Measurements from ENCODE around the gene TPRN. TPM values are rescaled to one million over a fixed set of nuclear protein-coding genes. Genes with fewer than 3 reads are reported as not detected.

The TPRN gene
- total RNA-seq, 1 donor from 2014 or later: 18.0 TPM

DNA sequence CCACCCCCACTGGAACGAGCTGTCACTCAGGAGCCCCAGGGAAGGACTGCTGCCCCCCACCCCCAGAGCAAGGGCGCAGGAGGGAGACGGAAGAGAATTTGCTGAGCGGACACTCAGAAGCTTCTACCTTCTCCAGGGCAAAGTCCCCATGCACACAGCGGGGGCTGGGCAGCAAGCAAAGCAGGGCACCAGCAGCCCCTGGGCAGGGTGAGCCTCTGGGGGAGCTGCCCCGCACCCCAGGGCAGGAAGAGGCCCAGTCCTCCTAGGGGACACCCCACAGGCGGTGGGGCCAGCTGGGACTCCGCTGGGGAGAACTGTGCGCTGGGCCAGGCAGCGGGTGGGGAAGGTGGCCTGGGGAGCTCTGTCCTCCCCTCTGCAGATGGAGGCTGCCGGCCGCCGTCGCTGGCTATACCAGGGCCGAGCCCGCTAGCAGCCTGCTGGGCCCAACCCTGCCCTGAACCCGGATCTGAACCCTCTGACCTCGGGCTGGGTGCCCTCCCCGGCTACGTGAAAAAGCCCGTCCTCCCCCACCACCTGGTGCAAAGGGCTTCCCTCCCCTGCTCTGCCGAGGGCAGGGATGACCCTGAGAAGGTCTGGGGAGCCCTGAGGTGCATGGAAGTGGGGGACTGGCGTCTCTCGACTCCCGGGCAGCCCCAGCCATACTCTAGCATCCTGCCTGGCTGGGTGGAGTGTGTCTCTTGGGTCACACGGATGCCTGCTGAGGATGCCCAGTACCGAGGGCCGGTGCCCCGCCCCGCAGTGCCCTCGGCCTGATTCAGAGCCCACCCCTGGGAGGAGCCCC is 29.6 kb upstream of the TPRN start:
- intact Hi-C loops (cut with micrococcal nuclease): loop anchor here (5.0 kb wide), 1 partner anchor 108 kb away; no protein-coding TSS in a partner anchor
- no peak for DNase-seq
- peaks cover 5% of the 10 kb centered on the region for H3K4me1 ChIP-seq
- H3K9me3 ChIP-seq (replicated peaks): no peaks in the 10 kb centered on the region
- peaks cover 72% of the 10 kb centered on the region for H3K27me3 ChIP-seq (ENCODE audit: low read depth)
- H3K27ac ChIP-seq (replicated peaks): no peak overlapping the region
- no peak for TF ChIP-seq CTCF (IDR thresholded peaks at IDR 0.05; ENCODE audit: borderline replicate concordance)
- H3K4me3 ChIP-seq: no peak overlapping the region
- H3K36me3 ChIP-seq: no peaks in the 10 kb centered on the region

DNA sequence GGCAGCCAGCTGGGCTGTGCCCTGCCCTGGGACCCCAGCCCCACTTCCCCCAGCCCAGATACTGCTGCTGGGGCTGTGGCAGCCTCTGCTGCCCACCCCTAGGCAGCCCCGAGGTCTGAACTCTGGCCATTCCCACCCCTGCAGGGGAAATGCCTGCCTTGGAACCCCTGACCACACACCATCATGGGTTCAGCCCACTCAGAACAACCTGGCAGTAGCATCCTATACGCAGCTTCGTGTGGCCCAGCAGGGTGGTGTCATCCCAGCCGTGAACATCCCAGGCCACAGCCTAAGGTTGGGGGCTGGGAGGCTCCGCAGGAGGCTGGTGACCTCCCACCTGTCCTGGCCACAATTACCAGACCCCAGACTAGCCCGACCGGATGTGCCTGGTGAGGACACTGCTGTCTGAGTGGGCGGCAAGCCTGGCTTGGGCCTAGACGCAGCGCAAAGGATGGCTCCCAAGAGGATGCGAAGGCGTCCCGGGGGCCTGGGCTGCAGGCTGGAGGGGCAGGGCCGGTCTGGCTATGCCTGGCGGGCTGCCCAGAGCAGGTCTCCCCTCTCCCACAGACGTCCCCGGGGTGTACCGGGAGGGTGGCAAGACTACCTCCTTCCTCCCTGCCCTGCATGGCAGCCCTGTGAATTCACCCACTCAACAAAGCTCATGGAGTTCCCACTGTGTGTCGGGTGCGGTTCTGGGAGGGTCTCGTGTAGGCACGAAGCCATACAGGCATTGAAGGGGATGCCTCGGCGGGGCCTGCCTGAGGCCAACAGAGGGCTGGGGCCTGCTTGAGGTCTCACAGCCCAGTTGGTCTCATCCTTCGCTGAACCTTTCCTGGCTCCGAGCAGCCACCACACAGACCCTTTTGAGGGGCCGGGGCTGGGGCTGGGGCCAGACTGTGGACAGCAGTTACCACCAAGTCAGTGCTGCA is 28.7 kb upstream of the TPRN start:
- Histone ChIP-seq H3K27ac (replicated peaks) (no peak overlapping the region), H3K27me3 (ENCODE audit: low read depth) (peaks cover 64% of the 10 kb centered on the region), H3K4me1 (peaks cover 6% of the 10 kb centered on the region), H3K36me3 (no peaks in the 10 kb centered on the region), H3K9me3 (replicated peaks) (no peaks in the 10 kb centered on the region), H3K4me3 (no peak overlapping the region)
- TF ChIP-seq CTCF (IDR thresholded peaks at IDR 0.05; ENCODE audit: borderline replicate concordance): no peak
- intact Hi-C loops (cut with micrococcal nuclease): loop anchor here (5.0 kb wide), 1 partner anchor 107 kb away; no protein-coding TSS in a partner anchor
- DNase-seq: no peak

GRCh38 chr9:137228506-137228967 is 28.0 kb upstream of the TPRN start:
- Histone ChIP-seq H3K36me3 (no peaks in the 10 kb centered on the region), H3K27me3 (ENCODE audit: low read depth) (peaks cover 57% of the 10 kb centered on the region), H3K9me3 (replicated peaks) (no peaks in the 10 kb centered on the region), H3K4me3 (no peak overlapping the region), H3K27ac (replicated peaks) (no peak overlapping the region), H3K4me1 (peaks cover 13% of the 10 kb centered on the region)
- intact Hi-C loops (cut with micrococcal nuclease): loop anchor here (5.0 kb wide), 1 partner anchor 106 kb away; no protein-coding TSS in a partner anchor
- no peak for DNase-seq
- TF ChIP-seq CTCF (IDR thresholded peaks at IDR 0.05; ENCODE audit: borderline replicate concordance): no peak

DNA sequence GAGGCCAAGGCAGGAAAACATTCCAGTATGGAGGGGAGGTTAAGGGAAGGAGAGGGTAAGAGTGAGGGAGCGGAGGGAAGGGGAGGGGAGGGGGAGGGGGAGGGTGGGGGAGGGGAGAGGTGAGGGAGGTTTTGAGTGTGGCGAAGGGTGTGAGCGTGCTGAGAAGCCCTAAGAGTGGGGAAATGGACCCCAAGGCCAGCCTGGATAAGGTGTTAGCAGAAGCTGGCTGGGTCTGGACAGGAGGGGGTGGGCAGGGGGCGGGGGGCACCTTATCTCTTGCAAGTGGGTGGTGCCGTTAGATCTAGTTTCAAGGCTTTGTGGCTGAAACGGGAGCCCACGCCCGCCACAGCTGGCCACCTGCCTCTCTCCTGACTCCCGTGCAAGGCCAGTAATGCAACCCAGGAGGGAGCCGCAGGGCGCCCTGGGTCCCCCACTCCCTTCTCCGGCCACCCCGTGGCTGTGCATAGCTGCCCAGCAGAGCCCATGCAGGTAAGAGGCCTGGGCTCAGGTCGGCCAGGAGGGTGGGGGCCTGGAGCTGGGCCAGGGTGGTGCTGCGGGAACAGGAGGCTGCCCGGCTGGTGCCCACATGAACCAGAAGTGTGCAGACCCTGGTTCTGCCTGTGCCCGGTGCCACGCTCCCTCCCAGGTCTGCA is 27.4 kb upstream of the TPRN start:
- no peak overlapping the region for H3K4me3 ChIP-seq
- H3K9me3 ChIP-seq (replicated peaks): no peaks in the 10 kb centered on the region
- TF ChIP-seq CTCF (IDR thresholded peaks at IDR 0.05; ENCODE audit: borderline replicate concordance): no peak
- intact Hi-C loops (cut with micrococcal nuclease): loop anchor here (5.0 kb wide), 1 partner anchor 106 kb away; no protein-coding TSS in a partner anchor
- H3K27me3 ChIP-seq (ENCODE audit: low read depth): peaks cover 51% of the 10 kb centered on the region
- no peaks in the 10 kb centered on the region for H3K36me3 ChIP-seq
- H3K4me1 ChIP-seq: peaks cover 16% of the 10 kb centered on the region
- H3K27ac ChIP-seq (replicated peaks): no peak overlapping the region
- DNase-seq: no peak
